ENCODE data around the gene RCSD1.

The RCSD1 gene, protein sequence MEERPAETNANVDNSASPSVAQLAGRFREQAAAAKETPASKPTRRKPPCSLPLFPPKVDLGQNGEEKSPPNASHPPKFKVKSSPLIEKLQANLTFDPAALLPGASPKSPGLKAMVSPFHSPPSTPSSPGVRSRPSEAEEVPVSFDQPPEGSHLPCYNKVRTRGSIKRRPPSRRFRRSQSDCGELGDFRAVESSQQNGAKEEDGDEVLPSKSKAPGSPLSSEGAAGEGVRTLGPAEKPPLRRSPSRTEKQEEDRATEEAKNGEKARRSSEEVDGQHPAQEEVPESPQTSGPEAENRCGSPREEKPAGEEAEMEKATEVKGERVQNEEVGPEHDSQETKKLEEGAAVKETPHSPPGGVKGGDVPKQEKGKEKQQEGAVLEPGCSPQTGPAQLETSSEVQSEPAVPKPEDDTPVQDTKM

DNA sequence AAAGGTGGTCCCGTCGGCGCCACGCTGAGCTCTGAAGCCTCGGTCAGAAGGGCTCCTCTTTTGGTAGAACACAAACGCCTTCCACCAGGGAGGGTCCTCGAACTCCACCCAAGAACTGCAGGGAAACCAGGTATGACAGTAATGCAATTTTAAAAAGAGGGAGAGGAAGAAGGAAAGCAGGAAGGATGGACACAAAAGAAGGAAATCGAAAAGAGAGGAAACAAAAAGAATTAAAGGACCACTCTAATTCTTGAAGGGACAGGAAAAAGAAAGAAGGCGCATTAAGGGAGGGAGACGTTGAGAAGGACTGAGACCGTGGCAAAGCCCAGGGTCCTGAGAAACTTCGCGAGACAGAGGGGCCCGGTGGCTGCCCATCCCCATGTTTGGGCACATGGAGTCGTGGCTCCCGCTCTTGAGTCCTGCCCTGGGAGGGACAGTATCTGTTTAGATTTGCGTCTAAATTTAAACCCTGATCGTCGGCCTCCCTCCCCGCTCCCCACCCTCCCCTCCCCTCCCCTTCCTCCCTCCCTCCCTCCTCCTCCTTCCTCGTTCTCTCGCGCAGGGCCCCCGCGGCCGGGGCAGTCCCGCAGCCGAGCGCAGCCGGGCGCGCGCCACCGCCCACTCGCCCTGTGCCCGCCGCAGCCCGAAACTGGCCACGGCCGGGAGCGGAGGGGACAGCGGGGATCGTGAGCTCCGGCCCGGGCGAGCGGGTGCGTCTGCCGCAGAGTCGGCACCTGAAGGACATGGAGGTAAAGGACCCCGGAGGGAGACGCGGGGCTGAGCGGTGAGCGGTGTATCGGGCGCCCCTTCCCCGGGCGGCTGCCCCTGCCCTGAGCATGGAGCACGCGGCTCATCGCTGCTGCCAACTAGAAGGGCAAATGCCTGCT is at the start of gene RCSD1:
RCSD1 (plus strand) TSS at position 552 of the 887 bp plus-strand sequence; CDS start at position 744, 192 bp downstream.
- TF ChIP-seq, protein P1, sequence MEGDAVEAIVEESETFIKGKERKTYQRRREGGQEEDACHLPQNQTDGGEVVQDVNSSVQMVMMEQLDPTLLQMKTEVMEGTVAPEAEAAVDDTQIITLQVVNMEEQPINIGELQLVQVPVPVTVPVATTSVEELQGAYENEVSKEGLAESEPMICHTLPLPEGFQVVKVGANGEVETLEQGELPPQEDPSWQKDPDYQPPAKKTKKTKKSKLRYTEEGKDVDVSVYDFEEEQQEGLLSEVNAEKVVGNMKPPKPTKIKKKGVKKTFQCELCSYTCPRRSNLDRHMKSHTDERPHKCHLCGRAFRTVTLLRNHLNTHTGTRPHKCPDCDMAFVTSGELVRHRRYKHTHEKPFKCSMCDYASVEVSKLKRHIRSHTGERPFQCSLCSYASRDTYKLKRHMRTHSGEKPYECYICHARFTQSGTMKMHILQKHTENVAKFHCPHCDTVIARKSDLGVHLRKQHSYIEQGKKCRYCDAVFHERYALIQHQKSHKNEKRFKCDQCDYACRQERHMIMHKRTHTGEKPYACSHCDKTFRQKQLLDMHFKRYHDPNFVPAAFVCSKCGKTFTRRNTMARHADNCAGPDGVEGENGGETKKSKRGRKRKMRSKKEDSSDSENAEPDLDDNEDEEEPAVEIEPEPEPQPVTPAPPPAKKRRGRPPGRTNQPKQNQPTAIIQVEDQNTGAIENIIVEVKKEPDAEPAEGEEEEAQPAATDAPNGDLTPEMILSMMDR (IDR thresholded peaks at IDR 0.05; ENCODE audit: borderline replicate concordance, insufficient read depth, low read depth, low read length), result no peak
- peak within 1 kb of the TSS; percentile 88 for H3K4me3 ChIP-seq (ENCODE audit: low read depth, low read length)

DNA sequence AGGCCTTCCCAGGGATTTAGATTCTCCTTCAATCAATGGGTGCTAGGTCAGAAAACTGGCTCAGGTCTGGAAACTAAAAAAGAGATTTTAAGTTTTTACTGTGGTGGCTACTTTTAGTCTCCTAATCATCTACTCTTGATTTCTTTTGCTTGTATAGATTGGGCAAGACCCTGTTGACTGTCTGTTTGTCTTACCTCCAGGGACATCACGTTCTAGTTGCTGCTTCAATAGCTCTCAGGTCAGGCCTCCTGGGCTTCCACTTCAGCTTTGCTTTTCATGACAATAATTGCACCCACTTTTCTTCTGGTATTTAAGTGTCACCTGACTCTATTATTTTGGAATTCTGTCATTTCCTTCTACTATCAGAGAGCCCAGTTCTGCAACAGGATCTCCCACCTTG is 48.0 kb upstream of the RCSD1 start:
- no peak overlapping the region for H3K4me3 ChIP-seq (ENCODE audit: low read depth, low read length)
- TF ChIP-seq, protein P1 (IDR thresholded peaks at IDR 0.05; ENCODE audit: borderline replicate concordance, insufficient read depth, low read depth, low read length), result no peak

DNA sequence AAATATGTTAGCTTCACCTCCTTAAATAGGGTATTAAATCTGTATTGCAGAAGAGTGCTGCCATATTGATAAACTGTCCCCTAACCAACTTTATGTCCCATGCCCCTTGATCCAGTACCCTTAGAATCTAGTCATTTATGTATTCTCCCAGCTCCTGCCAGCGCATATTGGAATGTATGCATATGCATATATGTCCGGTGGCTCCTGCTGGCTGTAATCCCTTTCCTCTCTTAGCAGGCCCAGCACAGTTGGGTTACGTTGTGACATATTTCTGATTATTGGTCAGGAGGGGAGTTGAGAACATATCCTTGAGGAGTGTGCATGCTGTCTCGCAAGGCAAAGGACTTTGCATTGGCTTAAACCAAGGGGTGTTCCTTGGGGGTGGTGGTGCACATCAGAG is 47.3 kb upstream of the RCSD1 start:
- no peak overlapping the region for H3K4me3 ChIP-seq (ENCODE audit: low read depth, low read length)
- TF ChIP-seq, protein P1 (IDR thresholded peaks at IDR 0.05; ENCODE audit: borderline replicate concordance, insufficient read depth, low read depth, low read length), result no peak

DNA sequence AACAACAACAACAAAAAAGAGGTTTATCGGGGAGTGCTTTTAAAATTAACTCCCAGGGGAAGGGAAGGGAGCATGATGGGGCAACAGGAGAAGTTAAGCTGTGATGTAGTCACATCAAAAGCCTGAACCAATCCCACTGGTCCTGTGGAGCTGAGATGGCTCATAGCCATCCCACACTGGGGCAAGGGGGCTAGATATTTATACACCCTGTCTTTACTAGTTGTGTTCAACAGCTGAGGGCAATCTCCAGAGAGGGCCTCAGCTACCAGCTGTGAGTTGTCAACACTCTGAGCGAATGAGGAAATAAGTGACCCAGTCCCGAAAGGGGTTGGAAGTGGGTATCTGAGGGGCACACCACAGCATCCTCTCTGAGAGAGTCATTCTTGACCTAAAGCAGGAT is 45.5 kb upstream of the RCSD1 start:
- TF ChIP-seq, protein P1 (IDR thresholded peaks at IDR 0.05; ENCODE audit: borderline replicate concordance, insufficient read depth, low read depth, low read length), result no peak

DNA sequence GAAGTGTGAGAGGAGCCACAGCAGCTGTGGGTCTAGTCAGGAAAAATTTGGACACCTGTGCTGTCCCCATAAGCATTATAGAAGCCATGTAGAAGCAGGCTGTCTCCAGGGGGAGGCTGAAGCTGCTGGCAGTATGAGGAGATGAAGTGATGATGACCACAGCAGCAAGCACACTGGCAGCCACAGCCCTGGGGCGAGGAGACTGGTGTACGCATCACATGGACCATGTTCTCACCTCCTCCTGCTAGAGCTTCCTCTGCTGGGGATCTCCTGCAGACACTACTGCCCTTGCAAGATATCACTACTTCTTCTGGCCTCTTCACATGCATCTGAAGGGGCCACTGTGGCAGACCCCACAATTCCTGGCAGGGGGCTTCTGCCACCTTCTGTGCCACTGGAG is 42.7 kb upstream of the RCSD1 start:
- TF ChIP-seq, protein P1 (IDR thresholded peaks at IDR 0.05; ENCODE audit: borderline replicate concordance, insufficient read depth, low read depth, low read length), result no peak
- H3K4me3 ChIP-seq (ENCODE audit: low read depth, low read length), result no peak overlapping the region

More for the DNA sequence above, 45.5 kb upstream of the RCSD1 start:
- H3K4me3 ChIP-seq (ENCODE audit: low read depth, low read length), result no peak overlapping the region

DNA sequence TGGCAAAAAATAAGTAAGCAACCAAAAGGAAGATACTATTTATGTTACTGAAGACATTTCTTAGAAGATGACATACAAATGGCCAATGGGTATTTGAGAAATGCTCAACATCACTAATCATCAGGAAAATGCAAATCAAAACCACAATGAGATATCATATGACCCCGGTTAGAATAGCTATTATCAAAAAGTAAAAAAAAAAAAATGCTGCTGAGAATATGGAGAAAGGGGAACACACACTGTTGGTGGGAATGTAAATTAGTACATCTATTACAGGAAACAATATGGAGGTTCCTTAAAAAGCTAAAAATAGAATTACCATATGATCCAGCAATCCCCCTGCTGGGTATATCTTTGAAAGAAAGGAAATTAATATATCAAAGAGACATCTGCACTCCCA is 42.2 kb upstream of the RCSD1 start:
- no peak overlapping the region for H3K4me3 ChIP-seq (ENCODE audit: low read depth, low read length)
- TF ChIP-seq, protein P1 (IDR thresholded peaks at IDR 0.05; ENCODE audit: borderline replicate concordance, insufficient read depth, low read depth, low read length), result no peak
